ENCODE measurements around the gene UCK1.
A peak's percentile ranks its signal among the peaks of the same experiment; 100 is the strongest.
"Not testable (repeated sequence)": the region's sequence is repeated elsewhere in the genome, so short reads cannot be mapped to it uniquely, and the experiment has no call there.

The UCK1 gene

DNA sequence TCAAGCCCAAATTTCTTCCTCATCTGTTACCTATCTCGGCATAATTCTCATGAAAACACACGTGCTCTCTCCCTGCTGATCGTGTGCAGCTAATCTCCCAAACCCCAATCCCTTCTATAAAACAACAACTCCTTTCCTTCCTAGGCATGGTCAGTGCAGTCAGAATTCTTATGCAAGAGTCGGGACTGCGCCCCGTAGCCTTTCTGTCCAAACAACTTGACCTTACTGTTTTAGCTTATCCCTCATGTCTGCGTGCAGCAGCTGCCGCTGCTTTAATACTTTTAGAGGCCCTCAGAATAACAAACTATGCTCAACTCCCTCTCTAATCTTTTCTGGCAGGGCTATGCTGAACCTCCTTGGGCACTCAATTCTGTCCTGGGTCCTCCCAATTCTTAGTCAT, 19.4 kb upstream of the UCK1 start:
- H3K9ac ChIP-seq (ENCODE audit: low read length in 2 of 2); H3K9me3 ChIP-seq (ENCODE audit: control insufficient read depth in 2 of 2, low read length in 2 of 2); H3K4me3 ChIP-seq (ENCODE audit: low read length in 2 of 2); H3K27ac ChIP-seq (ENCODE audit: low read length); H3K36me3 ChIP-seq (ENCODE audit: control insufficient read depth in 2 of 2, insufficient read depth in 2 of 2, low read length in 2 of 2): not testable (repeated sequence)
- H3K4me1 ChIP-seq (ENCODE audit: control insufficient read depth, insufficient read depth, low read length): peaks cover 15% of the 10 kb centered on the region
- H3K27me3 ChIP-seq (ENCODE audit: control insufficient read depth in 1 of 2, insufficient read depth in 2 of 2, low read length in 2 of 2): peaks cover 27 to 44% of the 10 kb centered on the region in 2 donors

DNA sequence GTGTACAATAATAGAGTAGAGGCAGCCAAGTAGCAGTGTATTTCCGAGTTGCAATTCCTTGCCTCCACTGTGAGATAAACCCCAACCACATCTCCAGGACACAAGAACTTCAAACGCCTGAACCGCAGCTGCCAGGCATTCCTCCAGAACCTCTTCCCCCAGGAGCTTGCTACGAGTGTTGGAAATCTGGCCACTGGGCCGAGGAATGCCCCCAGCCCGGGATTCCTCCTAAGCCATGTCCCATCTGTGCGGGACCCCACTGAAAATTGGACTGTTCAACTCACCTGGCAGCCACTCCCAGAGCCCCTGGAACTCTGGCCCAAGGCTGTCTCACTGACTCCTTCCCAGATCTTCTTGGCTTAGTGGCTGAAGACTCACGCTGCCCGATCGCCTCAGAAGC, 18.1 kb upstream of the UCK1 start:
- H3K36me3 ChIP-seq (ENCODE audit: control insufficient read depth in 2 of 2, insufficient read depth in 2 of 2, low read length in 2 of 2); H3K9ac ChIP-seq (ENCODE audit: low read length in 2 of 2); H3K9me3 ChIP-seq (ENCODE audit: control insufficient read depth in 2 of 2, low read length in 2 of 2); H3K4me3 ChIP-seq (ENCODE audit: low read length in 2 of 2); H3K27ac ChIP-seq (ENCODE audit: low read length): not testable (repeated sequence)
- Histone ChIP-seq H3K27me3 (ENCODE audit: control insufficient read depth in 1 of 2, insufficient read depth in 2 of 2, low read length in 2 of 2) (peaks cover 26 to 40% of the 10 kb centered on the region in 2 donors), H3K4me1 (ENCODE audit: control insufficient read depth, insufficient read depth, low read length) (peaks cover 15% of the 10 kb centered on the region)

DNA sequence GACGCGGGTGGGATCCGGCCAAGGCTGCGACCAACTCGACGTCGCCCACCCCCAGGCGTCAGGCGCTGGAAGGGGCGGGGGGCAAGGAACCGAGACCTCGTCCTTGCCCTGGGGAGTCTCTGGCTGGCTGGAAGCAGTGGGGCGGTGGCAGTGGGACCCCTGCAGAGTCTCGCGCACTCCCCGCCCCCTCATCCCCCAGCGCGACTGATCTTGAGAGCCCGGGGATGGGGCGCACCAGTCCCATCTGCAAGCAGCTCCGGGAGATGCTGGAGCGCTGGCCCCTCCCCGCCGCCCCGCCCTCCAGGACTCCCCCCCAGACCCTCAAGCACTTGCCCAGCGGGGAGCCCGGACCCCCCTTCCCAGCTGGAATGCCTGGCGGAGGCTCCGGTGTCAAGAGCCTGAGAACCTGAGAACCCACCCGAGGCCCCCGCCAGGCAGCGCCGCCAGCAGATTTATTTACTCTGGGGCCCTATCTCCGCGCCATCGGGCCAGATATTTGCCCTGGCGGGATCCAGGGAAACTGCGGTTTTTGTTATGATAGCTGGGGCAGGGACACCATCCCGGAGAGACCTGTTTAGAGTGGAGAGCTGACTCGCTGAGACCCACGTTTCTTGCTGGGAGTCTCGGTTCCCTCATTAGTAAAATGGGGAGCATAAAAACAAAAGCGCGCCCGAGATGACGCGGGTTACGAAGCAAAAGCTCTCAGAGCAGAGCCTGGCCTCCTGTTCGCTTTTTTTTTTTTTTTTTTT, 15.4 kb upstream of the UCK1 start:
- no peak overlapping the region for H3K9ac ChIP-seq (ENCODE audit: low read length in 2 of 2)
- H3K9me3 ChIP-seq (ENCODE audit: control insufficient read depth in 2 of 2, low read length in 2 of 2): peaks cover 5 to 8% of the 10 kb centered on the region in 2 donors
- H3K27ac ChIP-seq (ENCODE audit: low read length): no peak overlapping the region
- peaks cover 18 to 29% of the 10 kb centered on the region in 2 donors for H3K27me3 ChIP-seq (ENCODE audit: control insufficient read depth in 1 of 2, insufficient read depth in 2 of 2, low read length in 2 of 2)
- H3K4me3 ChIP-seq (ENCODE audit: low read length in 2 of 2): peak overlapping the region; percentile 59 to 62
- peaks cover 15% of the 10 kb centered on the region for H3K4me1 ChIP-seq (ENCODE audit: control insufficient read depth, insufficient read depth, low read length)
- no peaks in the 10 kb centered on the region for H3K36me3 ChIP-seq (ENCODE audit: control insufficient read depth in 2 of 2, insufficient read depth in 2 of 2, low read length in 2 of 2)

DNA sequence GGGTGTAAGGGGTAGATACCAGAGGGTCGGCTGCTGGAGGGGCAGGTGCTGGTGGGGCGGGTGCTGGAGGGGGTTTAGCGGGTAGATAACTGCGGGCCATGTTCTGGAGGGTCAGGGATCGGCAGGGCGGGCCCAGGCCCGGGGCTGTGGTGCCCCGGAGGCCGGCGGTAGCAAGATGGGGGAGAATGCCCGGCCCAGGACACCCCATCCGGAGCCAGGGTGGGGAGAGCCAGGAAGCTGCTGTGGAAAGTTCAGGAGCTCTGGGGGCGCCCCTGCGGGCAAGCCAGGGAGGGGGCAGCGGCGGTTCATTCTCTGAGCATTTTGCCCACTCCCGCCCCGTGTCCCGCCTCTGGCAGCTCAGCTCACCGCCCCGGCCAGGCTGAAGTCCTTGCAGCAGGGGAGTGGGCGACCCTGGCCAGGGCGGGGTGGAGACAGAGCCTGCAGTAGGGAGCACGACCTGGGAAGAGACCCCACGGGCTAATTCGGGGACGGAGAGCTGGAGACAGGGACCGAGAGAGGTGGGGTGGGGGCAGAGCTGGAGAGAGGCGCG, 14.8 kb upstream of the UCK1 start:
- no peak overlapping the region for H3K9ac ChIP-seq (ENCODE audit: low read length in 2 of 2)
- peaks cover 5 to 8% of the 10 kb centered on the region in 2 donors for H3K9me3 ChIP-seq (ENCODE audit: control insufficient read depth in 2 of 2, low read length in 2 of 2)
- H3K27me3 ChIP-seq (ENCODE audit: control insufficient read depth in 1 of 2, insufficient read depth in 2 of 2, low read length in 2 of 2): peaks cover 18 to 29% of the 10 kb centered on the region in 2 donors
- peak overlapping the region in 1 of 2 donors; percentile 29 for H3K4me3 ChIP-seq (ENCODE audit: low read length in 2 of 2)
- H3K36me3 ChIP-seq (ENCODE audit: control insufficient read depth in 2 of 2, insufficient read depth in 2 of 2, low read length in 2 of 2): no peaks in the 10 kb centered on the region
- H3K4me1 ChIP-seq (ENCODE audit: control insufficient read depth, insufficient read depth, low read length): peaks cover 15% of the 10 kb centered on the region
- H3K27ac ChIP-seq (ENCODE audit: low read length): no peak overlapping the region

DNA sequence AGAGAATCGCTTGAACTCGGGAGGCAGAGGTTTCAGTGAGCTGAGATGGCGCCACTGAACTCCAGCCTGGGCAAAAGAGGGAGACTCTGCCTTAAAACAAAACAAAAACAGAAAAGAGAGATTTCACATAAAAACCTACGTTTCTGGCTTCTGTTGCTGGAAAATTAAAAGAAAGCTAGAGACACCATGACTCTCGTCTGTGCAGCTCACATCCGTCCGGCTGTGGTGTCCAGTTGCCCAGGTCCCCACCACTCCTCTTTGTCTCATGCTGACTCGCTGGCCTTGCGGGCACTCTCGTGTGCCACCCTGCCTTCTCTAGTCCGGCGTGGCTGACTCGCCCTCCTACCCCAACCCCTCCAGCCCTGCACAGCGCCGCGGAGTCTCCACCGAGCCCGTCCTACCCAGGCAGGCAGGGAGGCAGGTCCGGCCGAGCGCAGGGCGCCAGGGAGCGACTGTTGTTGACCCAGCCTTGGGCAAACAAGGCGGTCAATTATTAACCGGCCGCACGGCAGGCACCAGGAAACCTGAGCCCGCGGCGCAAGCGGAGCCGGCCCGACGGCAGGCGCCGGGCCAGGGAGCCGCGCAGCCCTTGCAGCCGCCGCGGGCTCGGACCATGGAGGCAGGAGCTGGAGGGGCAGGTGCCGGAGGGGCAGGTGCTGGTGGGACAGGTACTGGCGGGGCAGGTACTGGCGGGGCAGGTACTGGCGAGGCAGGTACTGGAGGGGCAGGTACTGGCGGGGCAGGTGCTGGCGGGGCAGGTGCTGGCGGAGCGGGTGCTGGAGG, 14.1 kb upstream of the UCK1 start, which contains the start of gene PRRT1B:
TSS of gene PRRT1B (plus strand) at position 521 of the 783 bp plus-strand sequence. CDS start at position 614, 93 bp downstream.
- H3K27me3 ChIP-seq (ENCODE audit: control insufficient read depth in 1 of 2, insufficient read depth in 2 of 2, low read length in 2 of 2): peaks cover 18 to 29% of the 10 kb centered on the region in 2 donors
- H3K9me3 ChIP-seq (ENCODE audit: control insufficient read depth in 2 of 2, low read length in 2 of 2): peaks cover 5 to 8% of the 10 kb centered on the region in 2 donors
- H3K9ac ChIP-seq (ENCODE audit: low read length in 2 of 2): no peak within 1 kb of the TSS
- H3K4me3 ChIP-seq (ENCODE audit: low read length in 2 of 2): peak within 1 kb of the TSS in 1 of 2 donors; percentile 29
- H3K36me3 ChIP-seq (ENCODE audit: control insufficient read depth in 2 of 2, insufficient read depth in 2 of 2, low read length in 2 of 2): no peaks in the 10 kb centered on the region
- H3K4me1 ChIP-seq (ENCODE audit: control insufficient read depth, insufficient read depth, low read length): peaks cover 15% of the 10 kb centered on the region
- no peak within 1 kb of the TSS for H3K27ac ChIP-seq (ENCODE audit: low read length)

GRCh38 chr9:131543141-131543540, 12.1 kb upstream of the UCK1 start:
- no peak overlapping the region for H3K9ac ChIP-seq (ENCODE audit: low read length in 2 of 2)

GRCh38 chr9:131539223-131539923, 8.3 kb upstream of the UCK1 start:
- no peaks in the 10 kb centered on the region for H3K27me3 ChIP-seq (ENCODE audit: control insufficient read depth in 1 of 2, insufficient read depth in 2 of 2, low read length in 2 of 2)
- H3K9me3 ChIP-seq (ENCODE audit: control insufficient read depth in 2 of 2, low read length in 2 of 2): peaks cover 5 to 6% of the 10 kb centered on the region in 2 donors
- H3K4me1 ChIP-seq (ENCODE audit: control insufficient read depth, insufficient read depth, low read length): no peaks in the 10 kb centered on the region
- H3K9ac ChIP-seq (ENCODE audit: low read length in 2 of 2): no peak overlapping the region
- H3K36me3 ChIP-seq (ENCODE audit: control insufficient read depth in 2 of 2, insufficient read depth in 2 of 2, low read length in 2 of 2): no peaks in the 10 kb centered on the region
- H3K27ac ChIP-seq (ENCODE audit: low read length): no peak overlapping the region
- H3K4me3 ChIP-seq (ENCODE audit: low read length in 2 of 2): no peak overlapping the region

More at GRCh38 chr9:131543141-131543540, 12.1 kb upstream of the UCK1 start:
- H3K4me1 ChIP-seq (ENCODE audit: control insufficient read depth, insufficient read depth, low read length): peaks cover 15% of the 10 kb centered on the region
- no peaks in the 10 kb centered on the region for H3K36me3 ChIP-seq (ENCODE audit: control insufficient read depth in 2 of 2, insufficient read depth in 2 of 2, low read length in 2 of 2)
- peaks cover 16 to 20% of the 10 kb centered on the region in 2 donors for H3K27me3 ChIP-seq (ENCODE audit: control insufficient read depth in 1 of 2, insufficient read depth in 2 of 2, low read length in 2 of 2)
- no peak overlapping the region for H3K4me3 ChIP-seq (ENCODE audit: low read length in 2 of 2)
- H3K27ac ChIP-seq (ENCODE audit: low read length): no peak overlapping the region
- peaks cover 5 to 8% of the 10 kb centered on the region in 2 donors for H3K9me3 ChIP-seq (ENCODE audit: control insufficient read depth in 2 of 2, low read length in 2 of 2)

DNA sequence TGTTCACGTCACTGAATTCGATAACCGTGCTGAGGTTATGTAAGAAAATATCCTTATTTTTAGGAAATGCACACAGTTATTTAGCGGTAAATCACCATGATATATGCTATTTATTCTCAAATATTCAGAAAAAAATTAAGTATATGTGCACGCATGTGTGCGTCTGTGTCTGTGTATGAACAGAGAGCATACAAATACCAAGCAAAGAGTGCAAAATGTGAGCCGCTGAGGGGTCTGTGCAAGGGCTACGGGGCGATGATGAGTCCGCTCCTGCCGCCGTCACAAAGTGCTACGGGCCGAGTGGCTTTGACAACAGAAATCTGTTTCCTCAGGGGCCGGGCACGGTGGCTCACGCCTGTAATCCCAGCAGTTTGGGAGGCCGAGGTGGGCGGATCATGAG, 6.9 kb upstream of the UCK1 start:
- Histone ChIP-seq H3K4me3 (ENCODE audit: low read length in 2 of 2) (no peak overlapping the region), H3K4me1 (ENCODE audit: control insufficient read depth, insufficient read depth, low read length) (no peaks in the 10 kb centered on the region), H3K9ac (ENCODE audit: low read length in 2 of 2) (no peak overlapping the region), H3K27ac (ENCODE audit: low read length) (no peak overlapping the region), H3K36me3 (ENCODE audit: control insufficient read depth in 2 of 2, insufficient read depth in 2 of 2, low read length in 2 of 2) (no peaks in the 10 kb centered on the region), H3K27me3 (ENCODE audit: control insufficient read depth in 1 of 2, insufficient read depth in 2 of 2, low read length in 2 of 2) (no peaks in the 10 kb centered on the region), H3K9me3 (ENCODE audit: control insufficient read depth in 2 of 2, low read length in 2 of 2) (peaks cover 0 to 2% of the 10 kb centered on the region in 2 donors)

GRCh38 chr9:131534721-131535237, 3.7 kb upstream of the UCK1 start:
- Histone ChIP-seq H3K9ac (ENCODE audit: low read length in 2 of 2) (no peak overlapping the region), H3K27me3 (ENCODE audit: control insufficient read depth in 1 of 2, insufficient read depth in 2 of 2, low read length in 2 of 2) (no peaks in the 10 kb centered on the region), H3K27ac (ENCODE audit: low read length) (no peak overlapping the region), H3K36me3 (ENCODE audit: control insufficient read depth in 2 of 2, insufficient read depth in 2 of 2, low read length in 2 of 2) (peaks cover 0 to under 1% of the 10 kb centered on the region in 2 donors), H3K4me3 (ENCODE audit: low read length in 2 of 2) (no peak overlapping the region), H3K4me1 (ENCODE audit: control insufficient read depth, insufficient read depth, low read length) (peaks cover 12% of the 10 kb centered on the region), H3K9me3 (ENCODE audit: control insufficient read depth in 2 of 2, low read length in 2 of 2) (no peaks in the 10 kb centered on the region)

- Histone ChIP-seq H3K36me3 (ENCODE audit: control insufficient read depth in 2 of 2, insufficient read depth in 2 of 2, low read length in 2 of 2) (peaks cover 24 to 30% of the 10 kb centered on the region in 2 donors), H3K27ac (ENCODE audit: low read length) (peak overlapping the region; percentile 55), H3K9ac (ENCODE audit: low read length in 2 of 2) (peak overlapping the region; percentile 81 to 82)
Measured at GRCh38 chr9:131530546-131530919, 530 bp downstream of the UCK1 start.

More at GRCh38 chr9:131530546-131530919, 530 bp downstream of the UCK1 start:
- Histone ChIP-seq H3K27me3 (ENCODE audit: control insufficient read depth in 1 of 2, insufficient read depth in 2 of 2, low read length in 2 of 2) (no peaks in the 10 kb centered on the region), H3K4me3 (ENCODE audit: low read length in 2 of 2) (peak overlapping the region; percentile 79 to 83), H3K4me1 (ENCODE audit: control insufficient read depth, insufficient read depth, low read length) (peaks cover 19% of the 10 kb centered on the region), H3K9me3 (ENCODE audit: control insufficient read depth in 2 of 2, low read length in 2 of 2) (no peaks in the 10 kb centered on the region)
